Neuronal stem cell (in vitro differentiated cells): Measurements from ENCODE around the gene SHROOM1.
"Not testable (repeated sequence)": the region's sequence is repeated elsewhere in the genome, so short reads cannot be mapped to it uniquely, and the experiment has no call there.

Experiments
- DNase-seq: peaks from one replicate; pipeline ENCODE4 v3.0.0-alpha.2; 2013; ENCODE audit warnings: low spot score
- H2AFZ ChIP-seq: one replicate; pipeline ENCODE4 v1.6.1; 2013; ENCODE audit warnings: mild to moderate bottlenecking, low read length, inconsistent platforms
- H2AK5ac ChIP-seq: 2 replicates; pipeline ENCODE4 v1.6.1; 2013; ENCODE audit warnings: low read depth, mild to moderate bottlenecking, inconsistent platforms, low read length, moderate library complexity, mixed read lengths
- H2BK120ac ChIP-seq: 2 replicates; pipeline ENCODE4 v1.6.1; 2013; ENCODE audit warnings: low read depth, mild to moderate bottlenecking, inconsistent platforms, low read length, moderate library complexity, mixed read lengths
- H2BK12ac ChIP-seq: one replicate; pipeline ENCODE4 v1.6.1; 2013; ENCODE audit warnings: low read length, inconsistent platforms
- H2BK15ac ChIP-seq: 2 replicates; pipeline ENCODE4 v1.6.1; 2013; ENCODE audit warnings: mild to moderate bottlenecking, low read length, inconsistent platforms, mixed read lengths
- H2BK5ac ChIP-seq: one replicate; pipeline ENCODE4 v1.6.1; 2013; ENCODE audit warnings: inconsistent platforms, mild to moderate bottlenecking, low read length, moderate library complexity
- H3K14ac ChIP-seq: one replicate; pipeline ENCODE4 v1.6.1; 2013; ENCODE audit warnings: low read length, inconsistent platforms
- H3K18ac ChIP-seq: 2 replicates; pipeline ENCODE4 v1.6.1; 2013; ENCODE audit warnings: low read length, inconsistent platforms
- H3K23ac ChIP-seq: 2 replicates; pipeline ENCODE4 v1.6.1; 2013; ENCODE audit warnings: low read depth, mild to moderate bottlenecking, mixed read lengths, low read length, inconsistent platforms; ENCODE audit not compliant: poor library complexity
- H3K27ac ChIP-seq: replicated peaks from 3 replicates; pipeline ENCODE4 v1.5.1; 2013; ENCODE audit warnings: low read length, inconsistent platforms
- H3K27me3 ChIP-seq, 3 experiments: 2 replicates each; pipeline ENCODE4 v1.6.1; 2013; ENCODE audit warnings: low read length in 3 of 3, mild to moderate bottlenecking in 2 of 3, inconsistent platforms in 1 of 3, low read depth in 1 of 3, mixed read lengths in 1 of 3, moderate library complexity in 1 of 3; ENCODE audit not compliant: control insufficient read depth in 3 of 3, insufficient read depth in 3 of 3
- H3K36me3 ChIP-seq, 2 donors: replicated peaks in 1 of 2; 2 replicates each; pipeline ENCODE4 v1.6.1; 2013; ENCODE audit warnings: low read length in 2 of 2; ENCODE audit not compliant: control insufficient read depth in 2 of 2, insufficient read depth in 2 of 2
- H3K4ac ChIP-seq: 2 replicates; pipeline ENCODE4 v1.6.1; 2013; ENCODE audit warnings: inconsistent platforms, mild to moderate bottlenecking, low read length, moderate library complexity
- H3K4me1 ChIP-seq, 2 donors: 1 replicate in 1 of 2; 2 replicates in 1 of 2; pipeline ENCODE4 v1.6.1; 2013; ENCODE audit warnings: low read length in 2 of 2, low read depth in 1 of 2; ENCODE audit not compliant: control insufficient read depth in 2 of 2, insufficient read depth in 1 of 2
- H3K4me2 ChIP-seq: one replicate; pipeline ENCODE4 v1.6.1; 2013; ENCODE audit warnings: mild to moderate bottlenecking, low read length, inconsistent platforms; ENCODE audit not compliant: insufficient read depth, poor library complexity, severe bottlenecking
- H3K4me3 ChIP-seq, 2 donors: 2 replicates each; pipeline ENCODE4 v1.5.1; 2013; ENCODE audit warnings: low read length in 2 of 2, mild to moderate bottlenecking in 2 of 2, inconsistent platforms in 1 of 2, moderate library complexity in 1 of 2
- H3K79me1 ChIP-seq: one replicate; pipeline ENCODE4 v1.6.1; 2013; ENCODE audit warnings: low read depth, mild to moderate bottlenecking, inconsistent platforms, low read length, moderate library complexity
- H3K9ac ChIP-seq: one replicate; pipeline ENCODE4 v1.6.1; 2013; ENCODE audit warnings: mild to moderate bottlenecking, low read depth, low read length, inconsistent platforms; ENCODE audit not compliant: poor library complexity
- H3K9me3 ChIP-seq, 2 donors: replicated peaks in 1 of 2; 2 replicates each; pipeline versions ENCODE3 to v1.6.1; 2013; ENCODE audit warnings: low read length in 2 of 2, mild to moderate bottlenecking in 2 of 2, inconsistent platforms in 1 of 2, low read depth in 1 of 2, mixed read lengths in 1 of 2, moderate library complexity in 1 of 2; ENCODE audit not compliant: control insufficient read depth in 2 of 2, insufficient read depth in 1 of 2
- H4K8ac ChIP-seq: one replicate; pipeline ENCODE4 v1.6.1; 2013; ENCODE audit warnings: low read depth, mild to moderate bottlenecking, inconsistent platforms, low read length, moderate library complexity
- H4K91ac ChIP-seq: one replicate; pipeline ENCODE4 v1.6.1; 2013; ENCODE audit warnings: low read length, low read depth, mild to moderate bottlenecking, inconsistent platforms; ENCODE audit not compliant: poor library complexity
- WGBS, 2 donors: extraction: QIAGEN DNeasy Blood & Tissue Kit; methylation state at CpG; one replicate each; pipeline ENCODE4 v1.1.7; 2013; ENCODE audit warnings: missing lambda C conversion rate in 2 of 2, mixed read lengths in 1 of 2; ENCODE audit not compliant: insufficient read length in 2 of 2, insufficient replicate concordance in 1 of 2; ENCODE audit errors: extremely low coverage in 2 of 2; 5-methylcytosine and 5-hydroxymethylcytosine counted together

SHROOM1 gene

GRCh38 chr5:132804219-132804618 is 26.2 kb downstream of the SHROOM1 start:
- DNase-seq, H2BK12ac ChIP-seq, H2BK5ac ChIP-seq, H4K91ac ChIP-seq, H2BK15ac ChIP-seq, H3K9ac ChIP-seq, H3K36me3 ChIP-seq, H3K27ac ChIP-seq, H3K4me3 ChIP-seq, H3K14ac ChIP-seq, H4K8ac ChIP-seq, H3K4ac ChIP-seq, H3K23ac ChIP-seq, H2BK120ac ChIP-seq, H3K4me1 ChIP-seq, H3K9me3 ChIP-seq, H2AK5ac ChIP-seq, H3K18ac ChIP-seq, H3K4me2 ChIP-seq, H3K79me1 ChIP-seq, H2AFZ ChIP-seq: not testable (repeated sequence)
- H3K27me3 ChIP-seq, result peaks cover 0 to 33% (median 0%) of the 10 kb centered on the region in 3 experiments
- no CpG with 5 or more reads among the region's 1 CpG for WGBS, 2 donors

- not testable (repeated sequence) for H3K27ac ChIP-seq, H3K14ac ChIP-seq, H2AK5ac ChIP-seq, H4K91ac ChIP-seq, H3K4ac ChIP-seq, H2BK5ac ChIP-seq, H3K36me3 ChIP-seq, H3K4me2 ChIP-seq, H2BK15ac ChIP-seq, H3K9ac ChIP-seq, H3K4me1 ChIP-seq, H2AFZ ChIP-seq, H3K4me3 ChIP-seq, H2BK120ac ChIP-seq, H3K23ac ChIP-seq, H3K18ac ChIP-seq, H4K8ac ChIP-seq, H3K79me1 ChIP-seq, H3K9me3 ChIP-seq, H2BK12ac ChIP-seq, DNase-seq
- peaks cover 0 to 26% (median 0%) of the 10 kb centered on the region in 3 experiments for H3K27me3 ChIP-seq
- WGBS, 2 donors, result no CpG with 5 or more reads among the region's 5 CpGs
Observed at GRCh38 chr5:132802685-132803066, 27.8 kb downstream of the SHROOM1 start.

GRCh38 chr5:132802044-132802684 is 28.3 kb downstream of the SHROOM1 start:
- Histone ChIP-seq H3K36me3 (no peaks in the 10 kb centered on the region), H3K14ac (no peak overlapping the region), H3K4me3 (no peak overlapping the region), H3K9ac (no peak overlapping the region), H3K23ac (no peak overlapping the region), H3K4ac (no peak overlapping the region), H3K18ac (no peak overlapping the region), H2BK15ac (no peak overlapping the region), H3K27ac (no peak overlapping the region), H2BK120ac (no peak overlapping the region), H3K9me3 (no peaks in the 10 kb centered on the region), H4K91ac (no peak overlapping the region), H3K27me3 (peaks cover 0 to 31% (median 0%) of the 10 kb centered on the region in 3 experiments), H2BK12ac (no peak overlapping the region), H4K8ac (no peak overlapping the region), H2AFZ (no peak overlapping the region), H3K79me1 (no peaks in the 10 kb centered on the region), H3K4me1 (peaks cover under 1 to 6% of the 10 kb centered on the region in 2 donors), H3K4me2 (no peak overlapping the region), H2BK5ac (no peak overlapping the region), H2AK5ac (no peak overlapping the region)
- no CpG with 5 or more reads among the region's 5 CpGs for WGBS, 2 donors
- no peak for DNase-seq

GRCh38 chr5:132800545-132800944 is 29.9 kb downstream of the SHROOM1 start:
- Histone ChIP-seq H3K23ac (no peak overlapping the region), H2BK120ac (no peak overlapping the region), H4K91ac (no peak overlapping the region), H3K18ac (no peak overlapping the region), H4K8ac (no peak overlapping the region), H3K4me2 (no peak overlapping the region), H3K9ac (no peak overlapping the region), H3K14ac (no peak overlapping the region), H3K9me3 (no peaks in the 10 kb centered on the region), H3K36me3 (no peaks in the 10 kb centered on the region), H2BK5ac (no peak overlapping the region), H2AFZ (no peak overlapping the region), H2BK15ac (no peak overlapping the region), H2BK12ac (no peak overlapping the region), H3K27ac (no peak overlapping the region), H3K4me1 (peaks cover 0 to 3% of the 10 kb centered on the region in 2 donors), H3K27me3 (peaks cover 0 to 37% (median 0%) of the 10 kb centered on the region in 3 experiments), H3K4me3 (no peak overlapping the region), H3K79me1 (no peaks in the 10 kb centered on the region), H2AK5ac (no peak overlapping the region), H3K4ac (no peak overlapping the region)
- no peak for DNase-seq
- WGBS, 2 donors, result no CpG with 5 or more reads among the region's 2 CpGs
